ENCODE data around the gene AGBL4. TPM values are rescaled to one million over a fixed set of nuclear protein-coding genes. Genes with fewer than 3 reads are reported as not detected.

Gene AGBL4
- total and polyA plus RNA-seq, 2 of the 13 experiments (the other 11 are each of a cell fraction or from before 2014, with no cell fraction given) = not detected

DNA sequence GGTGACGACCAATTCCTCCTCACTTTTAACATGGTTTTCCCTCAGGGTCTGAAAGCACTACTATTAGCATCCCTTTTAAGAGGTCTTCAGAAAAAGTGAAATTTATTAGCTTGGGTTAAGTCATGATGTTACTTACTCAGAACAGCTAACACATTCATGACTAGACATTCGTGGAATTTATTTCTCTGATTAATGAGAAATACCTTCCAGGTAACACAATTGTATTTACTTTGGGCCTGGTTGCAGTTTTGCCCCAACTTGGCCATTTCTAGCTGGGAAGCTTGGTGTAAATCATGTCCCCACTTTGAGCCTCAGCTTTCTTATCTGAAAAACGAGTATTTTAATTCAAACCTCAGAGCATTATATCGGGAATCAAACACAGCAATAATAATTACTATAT, 1432.6 kb downstream of the AGBL4 start:
- DNase-seq (ENCODE audit: low spot score) (no peak), ATAC-seq (no peak), FAIRE-seq (no peak)
- H3K4me2 ChIP-seq (ENCODE audit: low read depth, low read length) = no peak overlapping the region
- peaks cover 0 to 1% of the 10 kb centered on the region in 2 experiments; a peak in 1 of 5 replicates for H3K27me3 ChIP-seq (ENCODE audit: control insufficient read depth in 1 of 2, insufficient read depth in 2 of 2, low read length in 2 of 2)
- H3K4me1 ChIP-seq (ENCODE audit: insufficient read depth, low read length) = no peaks in the 10 kb centered on the region
- TF ChIP-seq, protein P1, sequence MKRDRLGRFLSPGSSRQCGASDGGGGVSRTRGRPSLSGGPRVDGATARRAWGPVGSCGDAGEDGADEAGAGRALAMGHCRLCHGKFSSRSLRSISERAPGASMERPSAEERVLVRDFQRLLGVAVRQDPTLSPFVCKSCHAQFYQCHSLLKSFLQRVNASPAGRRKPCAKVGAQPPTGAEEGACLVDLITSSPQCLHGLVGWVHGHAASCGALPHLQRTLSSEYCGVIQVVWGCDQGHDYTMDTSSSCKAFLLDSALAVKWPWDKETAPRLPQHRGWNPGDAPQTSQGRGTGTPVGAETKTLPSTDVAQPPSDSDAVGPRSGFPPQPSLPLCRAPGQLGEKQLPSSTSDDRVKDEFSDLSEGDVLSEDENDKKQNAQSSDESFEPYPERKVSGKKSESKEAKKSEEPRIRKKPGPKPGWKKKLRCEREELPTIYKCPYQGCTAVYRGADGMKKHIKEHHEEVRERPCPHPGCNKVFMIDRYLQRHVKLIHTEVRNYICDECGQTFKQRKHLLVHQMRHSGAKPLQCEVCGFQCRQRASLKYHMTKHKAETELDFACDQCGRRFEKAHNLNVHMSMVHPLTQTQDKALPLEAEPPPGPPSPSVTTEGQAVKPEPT (CRISPR knock-in tag; IDR thresholded peaks at IDR 0.05; ENCODE audit: low read depth) = no peak
- no peak for TF ChIP-seq ZNF616 (CRISPR knock-in tag; IDR thresholded peaks at IDR 0.05; ENCODE audit: low read depth)
- no peak for TF ChIP-seq FOXO1 (CRISPR knock-in tag; IDR thresholded peaks at IDR 0.05)
- TF ChIP-seq ZFP82 (CRISPR knock-in tag; IDR thresholded peaks at IDR 0.05; ENCODE audit: borderline replicate concordance) = no peak
- no peak for TF ChIP-seq CBX2 (IDR thresholded peaks at IDR 0.05; ENCODE audit: low read depth, low read length)
- TF ChIP-seq CBX2 (CRISPR knock-in tag; IDR thresholded peaks at IDR 0.05; ENCODE audit: low read depth) = no peak
- TF ChIP-seq ZNF260 (CRISPR knock-in tag; IDR thresholded peaks at IDR 0.05; ENCODE audit: borderline replicate concordance, low read depth) = no peak
- H3K79me2 ChIP-seq (ENCODE audit: insufficient read depth, low read length) = no peaks in the 10 kb centered on the region
- POLR2A ChIA-PET = no interaction called here
- no peaks in the 10 kb centered on the region for H3K36me3 ChIP-seq (replicated peaks in 1 of 2; ENCODE audit: control insufficient read depth in 1 of 2, insufficient read depth in 2 of 2, low read length in 2 of 2)
- CTCF ChIA-PET (ENCODE audit: low intra/inter-chr PET ratio, low total read pairs) = no interaction called here
- intact Hi-C loops (cut with micrococcal nuclease; ENCODE audit: unreplicated experiment) = no loop called here
- no peaks in the 10 kb centered on the region for H4K20me1 ChIP-seq (ENCODE audit: insufficient read depth, low read length)
- H3K9ac ChIP-seq (ENCODE audit: insufficient read depth, low read depth, low read length) = no peak overlapping the region
- no peak overlapping the region for H2AFZ ChIP-seq (ENCODE audit: low read length)
- H3K27ac ChIP-seq (ENCODE audit: extremely low read length, insufficient read depth, low read length) = no peak overlapping the region
- H3K4me3 ChIP-seq (replicated peaks in 1 of 3; ENCODE audit: insufficient read depth in 1 of 3, low read depth in 2 of 3, low read length in 3 of 3) = no peak overlapping the region
- BruUV-seq (replicated peaks) = no TSS peak
- in situ Hi-C loops (cut with HindIII; ENCODE audit: extremely low pct_ligation_motif_present, low pct_unique_long_range_greater_than_20kb) = no loop called here
- WGBS (ENCODE audit: low lambda C conversion rate) = under 1% methylated on average over 4 of the region's 4 CpGs
- H3K9me3 ChIP-seq (ENCODE audit: low read length) = no peaks in the 10 kb centered on the region

DNA sequence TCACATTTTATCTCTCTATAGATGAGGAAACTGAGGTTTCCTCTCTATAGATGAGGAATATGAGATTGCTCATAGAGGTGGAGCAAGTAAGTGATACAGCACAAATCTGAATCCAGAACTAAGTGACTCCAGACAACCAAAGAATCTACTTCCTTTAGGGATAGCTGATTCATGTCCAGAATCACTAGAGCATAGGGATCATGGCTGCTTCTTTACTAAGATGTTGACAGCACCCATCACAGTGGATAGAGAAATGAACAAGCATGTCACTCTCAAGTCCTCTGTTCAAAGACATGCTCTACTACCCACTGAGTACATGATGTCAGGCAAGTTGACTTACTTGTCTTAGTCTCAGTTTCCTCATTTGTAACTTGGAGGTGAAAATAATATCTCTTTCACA, 1435.7 kb downstream of the AGBL4 start:
- Histone ChIP-seq H3K4me2 (ENCODE audit: low read depth, low read length) (no peak overlapping the region), H4K20me1 (ENCODE audit: insufficient read depth, low read length) (no peaks in the 10 kb centered on the region), H3K79me2 (ENCODE audit: insufficient read depth, low read length) (no peaks in the 10 kb centered on the region), H2AFZ (ENCODE audit: low read length) (no peak overlapping the region), H3K27ac (ENCODE audit: extremely low read length, insufficient read depth, low read length) (no peak overlapping the region), H3K4me3 (replicated peaks in 1 of 3; ENCODE audit: insufficient read depth in 1 of 3, low read depth in 2 of 3, low read length in 3 of 3) (no peak overlapping the region), H3K27me3 (ENCODE audit: control insufficient read depth in 1 of 2, insufficient read depth in 2 of 2, low read length in 2 of 2) (0 out of 5 replicates have a peak, but pooled peaks cover 0 to 1% of the 10 kb centered on the region in 2 experiments), H3K36me3 (replicated peaks in 1 of 2; ENCODE audit: control insufficient read depth in 1 of 2, insufficient read depth in 2 of 2, low read length in 2 of 2) (no peaks in the 10 kb centered on the region), H3K9ac (ENCODE audit: insufficient read depth, low read depth, low read length) (no peak overlapping the region), H3K4me1 (ENCODE audit: insufficient read depth, low read length) (no peaks in the 10 kb centered on the region), H3K9me3 (ENCODE audit: low read length) (no peaks in the 10 kb centered on the region)
- no peak for DNase-seq (ENCODE audit: low spot score)
- ATAC-seq = no peak
- FAIRE-seq = no peak
- POLR2A ChIA-PET = no interaction called here
- TF ChIP-seq ZNF121 (CRISPR knock-in tag; IDR thresholded peaks at IDR 0.05) (no peak), PHF5A (CRISPR knock-in tag; IDR thresholded peaks at IDR 0.05; ENCODE audit: low read depth, unreplicated experiment) (no peak), REPIN1 (CRISPR knock-in tag; IDR thresholded peaks at IDR 0.05; ENCODE audit: borderline replicate concordance, low read depth) (no peak), ZBTB42 (CRISPR knock-in tag; IDR thresholded peaks at IDR 0.05) (no peak), YEATS4 (CRISPR knock-in tag; IDR thresholded peaks at IDR 0.05; ENCODE audit: borderline replicate concordance) (no peak), GTF2F1 (IDR thresholded peaks at IDR 0.05; ENCODE audit: low read length) (no peak), RCOR2 (CRISPR knock-in tag; IDR thresholded peaks at IDR 0.05) (no peak)
- TF ChIP-seq, protein P2, sequence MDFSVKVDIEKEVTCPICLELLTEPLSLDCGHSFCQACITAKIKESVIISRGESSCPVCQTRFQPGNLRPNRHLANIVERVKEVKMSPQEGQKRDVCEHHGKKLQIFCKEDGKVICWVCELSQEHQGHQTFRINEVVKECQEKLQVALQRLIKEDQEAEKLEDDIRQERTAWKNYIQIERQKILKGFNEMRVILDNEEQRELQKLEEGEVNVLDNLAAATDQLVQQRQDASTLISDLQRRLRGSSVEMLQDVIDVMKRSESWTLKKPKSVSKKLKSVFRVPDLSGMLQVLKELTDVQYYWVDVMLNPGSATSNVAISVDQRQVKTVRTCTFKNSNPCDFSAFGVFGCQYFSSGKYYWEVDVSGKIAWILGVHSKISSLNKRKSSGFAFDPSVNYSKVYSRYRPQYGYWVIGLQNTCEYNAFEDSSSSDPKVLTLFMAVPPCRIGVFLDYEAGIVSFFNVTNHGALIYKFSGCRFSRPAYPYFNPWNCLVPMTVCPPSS (IDR thresholded peaks at IDR 0.05) = no peak
- intact Hi-C loops (cut with micrococcal nuclease; ENCODE audit: unreplicated experiment) (no loop called here), in situ Hi-C loops (cut with HindIII; ENCODE audit: extremely low pct_ligation_motif_present, low pct_unique_long_range_greater_than_20kb) (no loop called here)
- BruUV-seq (replicated peaks) = no TSS peak
- CTCF ChIA-PET (ENCODE audit: low intra/inter-chr PET ratio, low total read pairs) = no interaction called here
